ENCODE measurements around the gene UNC5C. TPM values are rescaled to one million over a fixed set of nuclear protein-coding genes. Genes with fewer than 3 reads are reported as not detected.
A peak's percentile ranks its signal among the peaks of the same experiment; 100 is the strongest.

The UNC5C gene
- total RNA-seq, 3 donors from 2014 or later (not counting 1 experiment from before 2014, with no cell fraction given): not detected

DNA sequence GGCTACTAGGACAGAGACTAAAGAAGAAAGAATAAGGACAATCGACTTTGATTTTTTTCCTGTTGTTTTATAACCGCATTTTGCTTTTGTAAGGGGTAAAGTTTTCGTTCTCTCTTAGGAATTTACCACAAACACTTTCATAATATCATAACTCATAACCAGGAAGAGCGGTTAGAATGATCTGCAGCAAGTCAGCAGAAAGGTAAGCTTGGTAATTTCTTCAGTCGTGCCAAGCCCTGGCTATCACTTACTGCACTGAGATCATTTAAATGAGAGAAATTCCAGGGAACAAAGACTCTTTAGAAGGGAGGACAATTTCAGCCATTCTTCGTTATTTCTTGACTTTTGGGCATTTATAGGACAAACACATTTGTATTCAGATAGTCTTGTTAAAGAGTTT, 258.1 kb downstream of the UNC5C start:
- H3K4me3 Mint-ChIP-seq: no peak overlapping the region
- ATAC-seq: peak in 1 of 3 donors; percentile 47
- peak in 1 of 2 donors; percentile 12 for DNase-seq
- no peaks in the 10 kb centered on the region for H3K9me3 Mint-ChIP-seq
- Histone ChIP-seq H3K27ac (ENCODE audit: low read length) (no peak overlapping the region), H3K27me3 (ENCODE audit: control insufficient read depth, insufficient read depth, low read length) (no peaks in the 10 kb centered on the region), H3K4me3 (ENCODE audit: low read length) (no peak overlapping the region), H3K9me3 (ENCODE audit: control insufficient read depth, insufficient read depth, low read length) (no peaks in the 10 kb centered on the region), H3K36me3 (ENCODE audit: control insufficient read depth, insufficient read depth, low read length) (no peaks in the 10 kb centered on the region), H3K4me1 (ENCODE audit: control insufficient read depth, insufficient read depth, low read length) (peaks cover 5% of the 10 kb centered on the region)
- H3K4me1 Mint-ChIP-seq: peaks cover 22 to 32% of the 10 kb centered on the region in 2 donors
- peak overlapping the region; percentile 20 to 35 for H3K27ac Mint-ChIP-seq
- H3K36me3 Mint-ChIP-seq: no peaks in the 10 kb centered on the region
- TF ChIP-seq, protein P1, sequence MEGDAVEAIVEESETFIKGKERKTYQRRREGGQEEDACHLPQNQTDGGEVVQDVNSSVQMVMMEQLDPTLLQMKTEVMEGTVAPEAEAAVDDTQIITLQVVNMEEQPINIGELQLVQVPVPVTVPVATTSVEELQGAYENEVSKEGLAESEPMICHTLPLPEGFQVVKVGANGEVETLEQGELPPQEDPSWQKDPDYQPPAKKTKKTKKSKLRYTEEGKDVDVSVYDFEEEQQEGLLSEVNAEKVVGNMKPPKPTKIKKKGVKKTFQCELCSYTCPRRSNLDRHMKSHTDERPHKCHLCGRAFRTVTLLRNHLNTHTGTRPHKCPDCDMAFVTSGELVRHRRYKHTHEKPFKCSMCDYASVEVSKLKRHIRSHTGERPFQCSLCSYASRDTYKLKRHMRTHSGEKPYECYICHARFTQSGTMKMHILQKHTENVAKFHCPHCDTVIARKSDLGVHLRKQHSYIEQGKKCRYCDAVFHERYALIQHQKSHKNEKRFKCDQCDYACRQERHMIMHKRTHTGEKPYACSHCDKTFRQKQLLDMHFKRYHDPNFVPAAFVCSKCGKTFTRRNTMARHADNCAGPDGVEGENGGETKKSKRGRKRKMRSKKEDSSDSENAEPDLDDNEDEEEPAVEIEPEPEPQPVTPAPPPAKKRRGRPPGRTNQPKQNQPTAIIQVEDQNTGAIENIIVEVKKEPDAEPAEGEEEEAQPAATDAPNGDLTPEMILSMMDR (IDR thresholded peaks at IDR 0.05): no peak
- H3K27me3 Mint-ChIP-seq (ENCODE audit: low read depth in 2 of 2): no peaks in the 10 kb centered on the region
- 0% methylated on average over 3 of the region's 6 CpGs for WGBS (ENCODE audit: insufficient coverage)
- intact Hi-C loops (cut with micrococcal nuclease): no loop called here

DNA sequence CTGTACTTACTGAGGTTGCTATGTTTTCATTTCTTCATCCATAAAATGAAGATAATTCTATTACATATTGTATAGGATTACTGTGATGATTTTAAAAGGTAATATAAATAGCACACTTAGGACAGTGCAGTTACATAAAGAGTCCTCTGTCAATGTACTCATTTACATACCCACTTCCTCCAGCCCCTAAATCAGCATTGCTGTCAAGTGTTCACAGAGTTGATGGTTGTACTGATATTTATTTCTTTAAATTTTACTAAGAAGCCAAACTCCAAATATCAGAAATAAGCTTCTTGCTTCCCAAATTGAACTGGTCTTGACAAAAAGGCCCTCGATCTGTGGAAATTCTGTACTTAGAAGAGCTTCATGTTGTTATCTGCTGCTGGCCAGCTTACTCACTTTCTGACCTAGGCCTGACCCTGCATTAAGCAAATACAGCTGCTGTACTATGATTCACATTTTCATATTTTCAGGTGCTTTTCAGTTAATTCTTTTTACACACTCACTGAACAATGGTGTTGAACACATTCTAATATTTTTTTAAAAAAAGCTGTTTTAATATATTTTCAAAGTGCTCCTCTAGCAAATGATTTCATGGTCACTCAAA, 259.6 kb downstream of the UNC5C start:
- DNase-seq (peak in 1 of 2 donors; percentile 2), ATAC-seq (peak in 2 of 3 donors; percentile 18 to 50)
- 35% methylated on average over 1 of the region's 1 CpG for WGBS (ENCODE audit: insufficient coverage)
- no peaks in the 10 kb centered on the region for H3K27me3 Mint-ChIP-seq (ENCODE audit: low read depth in 2 of 2)
- no peaks in the 10 kb centered on the region for H3K36me3 Mint-ChIP-seq
- no peaks in the 10 kb centered on the region for H3K9me3 Mint-ChIP-seq
- Histone ChIP-seq H3K27me3 (ENCODE audit: control insufficient read depth, insufficient read depth, low read length) (no peaks in the 10 kb centered on the region), H3K4me1 (ENCODE audit: control insufficient read depth, insufficient read depth, low read length) (peaks cover 5% of the 10 kb centered on the region), H3K9me3 (ENCODE audit: control insufficient read depth, insufficient read depth, low read length) (no peaks in the 10 kb centered on the region), H3K27ac (ENCODE audit: low read length) (no peak overlapping the region), H3K4me3 (ENCODE audit: low read length) (no peak overlapping the region), H3K36me3 (ENCODE audit: control insufficient read depth, insufficient read depth, low read length) (no peaks in the 10 kb centered on the region)
- H3K27ac Mint-ChIP-seq: no peak overlapping the region
- TF ChIP-seq, protein P1 (IDR thresholded peaks at IDR 0.05): no peak
- intact Hi-C loops (cut with micrococcal nuclease): no loop called here
- peaks cover 22 to 32% of the 10 kb centered on the region in 2 donors for H3K4me1 Mint-ChIP-seq
- H3K4me3 Mint-ChIP-seq: no peak overlapping the region

DNA sequence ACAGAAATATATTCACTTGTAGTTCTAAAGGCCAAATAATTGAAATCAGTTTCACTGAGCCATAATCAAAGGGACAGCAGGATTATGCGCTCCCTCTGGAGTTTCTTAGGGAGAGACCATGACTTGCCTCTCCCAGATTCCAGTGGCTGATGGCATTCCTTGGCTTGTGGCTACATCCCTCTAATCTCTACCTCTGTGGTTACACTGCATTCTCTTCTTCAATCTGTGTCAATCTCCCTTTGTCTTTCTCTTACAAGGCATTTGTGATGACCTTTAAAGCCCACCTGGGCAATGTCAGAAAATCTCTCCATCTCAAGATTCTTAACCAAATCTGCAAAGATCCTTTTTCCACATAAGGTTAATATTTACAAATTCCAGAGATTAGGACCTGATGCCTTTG, 260.2 kb downstream of the UNC5C start:
- TF ChIP-seq, protein P1 (IDR thresholded peaks at IDR 0.05): no peak
- ATAC-seq (no peak), DNase-seq (no peak)
- intact Hi-C loops (cut with micrococcal nuclease): no loop called here
- Mint-ChIP-seq H3K4me3 (no peak overlapping the region), H3K27ac (no peak overlapping the region), H3K27me3 (ENCODE audit: low read depth in 2 of 2) (no peaks in the 10 kb centered on the region), H3K36me3 (no peaks in the 10 kb centered on the region), H3K9me3 (no peaks in the 10 kb centered on the region), H3K4me1 (peaks cover 18 to 29% of the 10 kb centered on the region in 2 donors)
- Histone ChIP-seq H3K9me3 (ENCODE audit: control insufficient read depth, insufficient read depth, low read length) (no peaks in the 10 kb centered on the region), H3K4me1 (ENCODE audit: control insufficient read depth, insufficient read depth, low read length) (peaks cover 4% of the 10 kb centered on the region), H3K36me3 (ENCODE audit: control insufficient read depth, insufficient read depth, low read length) (no peaks in the 10 kb centered on the region), H3K27me3 (ENCODE audit: control insufficient read depth, insufficient read depth, low read length) (no peaks in the 10 kb centered on the region), H3K4me3 (ENCODE audit: low read length) (no peak overlapping the region), H3K27ac (ENCODE audit: low read length) (no peak overlapping the region)
- WGBS (ENCODE audit: insufficient coverage): 100% methylated on average over 1 of the region's 1 CpG

DNA sequence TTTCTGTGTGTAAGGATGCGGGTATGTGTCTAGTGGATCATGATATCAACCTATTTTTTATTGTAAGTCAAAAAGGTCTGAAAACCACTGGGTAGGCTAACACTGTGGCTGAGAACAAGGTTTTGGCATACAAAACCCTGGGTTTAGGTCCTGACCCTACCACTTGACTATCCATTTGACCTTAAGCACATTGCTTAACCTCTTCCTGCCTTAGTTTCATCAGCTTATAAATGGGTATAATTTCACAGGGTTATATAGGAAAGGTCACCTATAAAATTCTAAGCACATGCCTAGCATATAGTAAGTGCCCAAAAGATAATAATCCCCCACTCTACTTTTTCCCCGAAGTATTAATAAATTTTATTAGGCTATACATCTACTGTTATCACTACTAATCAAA, 263.0 kb downstream of the UNC5C start:
- no peaks in the 10 kb centered on the region for H3K4me1 ChIP-seq (ENCODE audit: control insufficient read depth, insufficient read depth, low read length)
- 88% methylated on average over 1 of the region's 2 CpGs for WGBS (ENCODE audit: insufficient coverage)
- TF ChIP-seq, protein P1 (IDR thresholded peaks at IDR 0.05): no peak
- Mint-ChIP-seq H3K27ac (no peak overlapping the region), H3K4me1 (peaks cover 6 to 11% of the 10 kb centered on the region in 2 donors), H3K9me3 (peaks cover 3 to 4% of the 10 kb centered on the region in 2 donors), H3K36me3 (no peaks in the 10 kb centered on the region), H3K27me3 (ENCODE audit: low read depth in 2 of 2) (no peaks in the 10 kb centered on the region), H3K4me3 (no peak overlapping the region)
- H3K36me3 ChIP-seq (ENCODE audit: control insufficient read depth, insufficient read depth, low read length): no peaks in the 10 kb centered on the region
- no peaks in the 10 kb centered on the region for H3K27me3 ChIP-seq (ENCODE audit: control insufficient read depth, insufficient read depth, low read length)
- intact Hi-C loops (cut with micrococcal nuclease): no loop called here
- no peak overlapping the region for H3K4me3 ChIP-seq (ENCODE audit: low read length)
- H3K27ac ChIP-seq (ENCODE audit: low read length): no peak overlapping the region
- no peaks in the 10 kb centered on the region for H3K9me3 ChIP-seq (ENCODE audit: control insufficient read depth, insufficient read depth, low read length)
- no peak for DNase-seq
- ATAC-seq: no peak
